Fibroblast of the aortic adventitia (primary cell): Measurements from ENCODE around the gene TTC9. TPM values are rescaled to one million over a fixed set of nuclear protein-coding genes. Genes with fewer than 3 reads are reported as not detected.
A peak's percentile ranks its signal among the peaks of the same experiment; 100 is the strongest.

Experiments used
- DNase-seq: peaks from one replicate; pipeline ENCODE4 v3.0.0-alpha.2; 2010; ENCODE audit warnings: low read depth
- H3K4me3 ChIP-seq: 2 replicates; pipeline ENCODE4 v1.5.1; 2011; ENCODE audit warnings: low read depth, mild to moderate bottlenecking, control low read depth, low read length, moderate library complexity
- CTCF ChIP-seq: IDR thresholded peaks from 2 replicates; pipeline ENCODE4 v1.5.1; 2011; ENCODE audit warnings: mild to moderate bottlenecking, low read length, control low read depth, inconsistent platforms; ENCODE audit not compliant: insufficient read depth
- total RNA-seq: library from RNA; depleted of rRNA; stranded (reverse); fragments of >200 nt; gene quantifications from 2 replicates; pipeline ENCODE4 v1.2.3, GENCODE V29; 2012; ENCODE audit warnings: low replicate concordance

TTC9 gene
- total RNA-seq, 1 donor = 0.45 TPM

DNA sequence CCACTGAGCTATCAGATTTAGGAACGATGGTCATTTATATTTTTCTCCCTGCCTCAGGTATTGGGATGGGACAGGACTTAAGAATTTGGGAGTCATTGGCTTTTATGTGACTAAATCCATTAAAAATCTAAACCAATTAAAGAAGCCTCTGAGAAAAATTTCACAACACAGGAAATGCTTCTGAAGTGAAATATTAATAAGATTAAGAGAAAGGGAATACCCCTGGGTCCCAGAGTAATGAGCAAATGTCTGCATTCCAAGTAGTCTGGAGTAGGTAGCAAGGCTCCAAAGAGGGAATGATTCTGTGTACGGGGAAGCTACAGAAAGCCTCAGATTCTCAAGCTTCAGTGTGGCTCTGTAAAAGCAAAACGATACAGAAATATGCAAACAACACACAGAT, 40.6 kb upstream of the TTC9 start:
- TF ChIP-seq CTCF = no peak
- peak; percentile 26 for DNase-seq
- H3K4me3 ChIP-seq = peak overlapping the region; percentile 66

DNA sequence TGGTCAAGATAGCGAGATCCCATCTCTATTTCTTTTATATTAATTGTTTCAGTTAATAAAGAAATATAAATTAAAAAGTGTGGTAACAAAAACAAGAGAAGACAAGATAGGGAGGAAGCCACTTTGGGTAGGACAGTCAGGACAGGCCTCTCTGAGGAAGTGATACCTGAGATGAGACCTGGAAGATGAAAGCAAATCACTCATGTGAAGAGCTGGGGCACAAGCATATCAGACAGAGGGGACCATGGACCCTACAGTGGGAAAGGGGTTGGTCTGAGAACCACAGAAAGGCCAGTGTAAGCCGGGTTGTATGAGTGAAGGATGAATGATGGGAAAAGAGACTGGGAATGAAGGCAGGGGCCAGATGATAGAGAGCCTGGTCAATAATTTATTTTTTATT, 39.5 kb upstream of the TTC9 start:
- no peak for DNase-seq
- no peak for TF ChIP-seq CTCF
- no peak overlapping the region for H3K4me3 ChIP-seq

GRCh38 chr14:70611216-70611615, 30.5 kb upstream of the TTC9 start:
- TF ChIP-seq CTCF = no peak
- DNase-seq = no peak
- no peak overlapping the region for H3K4me3 ChIP-seq

DNA sequence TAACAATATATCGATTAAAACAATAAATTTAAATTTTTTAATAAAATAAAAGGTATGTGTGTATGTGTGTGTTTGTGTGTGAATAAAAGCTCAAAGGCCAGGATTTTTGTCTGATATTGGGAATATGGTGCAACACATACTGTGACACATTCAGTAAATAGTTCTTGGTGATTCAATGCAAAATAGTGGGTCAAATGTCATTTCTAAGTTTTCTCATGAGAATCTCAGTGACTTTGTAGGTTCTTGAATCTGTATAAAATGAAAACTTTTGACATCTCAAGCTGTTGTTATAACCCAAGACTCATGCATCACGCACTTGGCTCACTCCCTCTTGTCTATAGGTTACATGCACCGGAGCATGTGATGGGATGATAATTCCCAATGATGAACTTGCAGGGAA, 25.1 kb upstream of the TTC9 start:
- TF ChIP-seq CTCF = no peak
- DNase-seq = no peak
- no peak overlapping the region for H3K4me3 ChIP-seq

GRCh38 chr14:70618314-70618713, 23.4 kb upstream of the TTC9 start:
- DNase-seq = no peak
- H3K4me3 ChIP-seq = no peak overlapping the region
- no peak for TF ChIP-seq CTCF

DNA sequence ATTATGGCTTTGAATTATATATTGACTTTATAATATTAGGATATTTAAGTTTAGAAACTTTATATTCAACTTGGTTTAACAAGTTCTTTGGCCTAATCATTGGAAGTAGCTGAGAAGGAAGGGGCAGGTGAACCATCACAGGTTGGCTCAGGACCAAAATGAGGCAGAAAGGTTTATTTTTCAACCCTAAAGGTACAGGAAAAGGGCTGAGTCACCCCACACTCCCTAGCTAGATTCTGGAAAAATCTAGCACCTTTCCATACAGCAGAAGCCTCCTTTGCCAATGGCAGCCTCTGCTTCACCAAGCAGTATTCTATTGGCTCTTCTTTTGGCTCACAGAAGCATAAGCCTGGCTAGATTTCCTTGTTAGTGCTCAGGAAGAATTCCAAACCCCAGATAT, 22.0 kb upstream of the TTC9 start:
- no peak for TF ChIP-seq CTCF
- H3K4me3 ChIP-seq = no peak overlapping the region
- DNase-seq = no peak

DNA sequence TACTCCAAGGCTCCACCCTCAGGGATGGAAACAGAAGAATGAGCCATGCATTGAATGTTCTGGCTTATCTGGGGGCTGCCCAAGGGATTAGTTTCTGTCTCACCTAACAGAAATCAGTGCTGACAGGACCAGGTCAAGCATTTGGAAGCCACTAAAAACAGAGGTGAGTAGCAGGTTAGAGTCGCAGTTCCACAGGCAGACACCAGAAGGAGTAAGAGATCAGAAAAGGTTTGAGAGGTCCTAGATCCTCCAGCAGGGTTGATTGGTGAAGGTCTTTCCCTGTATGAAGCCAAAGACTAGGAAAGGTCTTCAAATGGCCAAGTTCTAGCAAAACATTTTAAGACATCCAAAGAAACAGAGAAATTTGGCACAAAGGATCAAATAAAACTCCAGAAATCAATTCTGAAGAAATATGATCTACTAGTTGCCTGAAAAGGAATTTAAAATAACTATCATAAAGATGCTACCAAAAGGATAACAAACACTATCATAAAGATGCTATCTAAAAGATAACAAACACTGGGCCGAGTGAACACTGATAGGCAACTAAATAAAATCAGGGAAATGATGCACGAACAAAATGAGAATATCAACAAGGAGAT, 19.5 kb upstream of the TTC9 start:
- TF ChIP-seq CTCF = peak; percentile 59
- DNase-seq = peak; percentile 38
- H3K4me3 ChIP-seq = no peak overlapping the region
